Neural progenitor cell (in vitro differentiated cells): ENCODE measurements around the gene CCDC174. TPM values are rescaled to one million over a fixed set of nuclear protein-coding genes. Genes with fewer than 3 reads are reported as not detected.

ENCODE experiments used
- DNase-seq: peaks from one replicate; pipeline ENCODE4 v3.0.0-alpha.2; 2016; ENCODE audit warnings: low spot score
- H2AFZ ChIP-seq: fragments of 200-600 bp; sonication (generic); replicated peaks from 2 replicates; pipeline ENCODE4 v1.6.1; 2016; ENCODE audit warnings: antibody characterized with exemption
- H3F3A ChIP-seq: fragments of 200-600 bp; sonication (generic); 2 replicates; pipeline ENCODE4 v1.6.1; 2016; ENCODE audit warnings: antibody characterized with exemption, low read depth
- H3K27ac ChIP-seq: fragments of 200-600 bp; sonication (generic); 2 replicates; pipeline ENCODE4 v1.5.1; 2016; ENCODE audit warnings: mild to moderate bottlenecking
- H3K27me3 ChIP-seq: fragments of 200-600 bp; sonication (generic); 2 replicates; pipeline ENCODE4 v1.6.1; 2016; ENCODE audit warnings: mild to moderate bottlenecking, moderate library complexity
- H3K36me3 ChIP-seq: fragments of 200-600 bp; sonication (generic); 2 replicates; pipeline ENCODE4 v1.5.1; 2016
- H3K4me1 ChIP-seq: fragments of 200-600 bp; sonication (generic); 2 replicates; pipeline ENCODE4 v1.6.1; 2016; ENCODE audit warnings: mixed run types
- H3K4me2 ChIP-seq: fragments of 200-600 bp; sonication (generic); 2 replicates; pipeline ENCODE4 v1.6.1; 2016
- H3K4me3 ChIP-seq: fragments of 200-600 bp; sonication (generic); 2 replicates; pipeline ENCODE4 v1.5.1; 2016
- H3K79me2 ChIP-seq: fragments of 200-600 bp; sonication (generic); 2 replicates; pipeline ENCODE4 v1.6.1; 2016; ENCODE audit warnings: low read depth
- H3K9ac ChIP-seq: fragments of 200-600 bp; sonication (generic); 2 replicates; pipeline ENCODE4 v1.6.1; 2016
- H3K9me3 ChIP-seq: fragments of 200-600 bp; sonication (generic); 2 replicates; pipeline ENCODE4 v1.5.1; 2016; ENCODE audit warnings: low read depth
- H4K20me1 ChIP-seq: fragments of 200-600 bp; sonication (generic); 2 replicates; pipeline ENCODE4 v1.6.1; 2016; ENCODE audit warnings: low read depth
- H3K27ac Mint-ChIP-seq: 3 replicates; pipeline ENCODE4 v1.8.0; 2021; ENCODE audit warnings: mixed read lengths
- H3K27me3 Mint-ChIP-seq: 2 replicates; pipeline ENCODE4 v1.8.0; 2022; ENCODE audit warnings: low read depth, mild to moderate bottlenecking, inconsistent platforms, moderate library complexity, mixed read lengths; ENCODE audit not compliant: insufficient read depth
- H3K36me3 Mint-ChIP-seq: 3 replicates; pipeline ENCODE4 v1.8.0; 2021; ENCODE audit warnings: mixed read lengths
- H3K4me1 Mint-ChIP-seq: 3 replicates; pipeline ENCODE4 v1.8.0; 2021; ENCODE audit warnings: mixed read lengths
- H3K4me3 Mint-ChIP-seq: 3 replicates; pipeline ENCODE4 v1.8.0; 2021; ENCODE audit warnings: mild to moderate bottlenecking, moderate library complexity, mixed read lengths
- H3K9me3 Mint-ChIP-seq: 3 replicates; pipeline ENCODE4 v1.8.0; 2020; ENCODE audit warnings: mixed read lengths
- EZH2 ChIP-seq: fragments of 200-600 bp; sonication (generic); IDR thresholded peaks from 2 replicates; pipeline ENCODE4 v1.6.1; 2017; ENCODE audit warnings: antibody characterized with exemption, mild to moderate bottlenecking, moderate library complexity
- EZH2phosphoT487 ChIP-seq: fragments of 200-600 bp; sonication (generic); IDR thresholded peaks from 2 replicates; pipeline ENCODE4 v1.6.1; 2017; ENCODE audit warnings: antibody characterized with exemption
- total RNA-seq: library from RNA; depleted of rRNA; stranded (reverse); fragments of >200 nt; gene quantifications from 2 replicates; pipeline ENCODE4 v1.2.3, GENCODE V29; 2015; ENCODE audit warnings: low replicate concordance
- TF ChIP-seq, protein P1 (sequence below): fragments of 200-600 bp; sonication (generic); IDR thresholded peaks from 2 replicates; pipeline ENCODE4 v1.5.1; 2017; ENCODE audit warnings: antibody characterized with exemption, mild to moderate bottlenecking

Gene CCDC174
- total RNA-seq, 1 donor from 2014 or later = 13.0 TPM

DNA sequence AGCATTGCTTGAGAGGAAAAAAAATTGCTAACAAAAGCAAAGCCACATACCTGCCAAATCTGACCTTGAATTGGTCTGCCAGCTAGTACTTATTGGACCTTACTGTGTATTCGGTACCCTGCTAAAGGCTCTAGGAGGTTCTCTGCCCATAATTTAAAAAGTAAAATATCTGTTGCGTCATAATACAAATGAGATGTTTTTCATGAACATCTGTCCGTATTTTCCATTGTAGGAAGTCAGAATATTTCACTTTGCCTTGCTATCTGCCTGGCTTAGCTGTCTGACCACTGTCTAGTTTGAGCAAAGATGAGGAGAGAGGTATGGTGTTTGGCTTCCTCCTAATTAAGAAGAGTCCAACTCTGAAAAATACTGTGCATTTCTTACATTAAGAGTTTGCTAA lies 12.6 kb downstream of the CCDC174 start:
- H3K9me3 Mint-ChIP-seq = no peaks in the 10 kb centered on the region
- no peak overlapping the region for H3K4me3 ChIP-seq
- H3K9me3 ChIP-seq = no peaks in the 10 kb centered on the region
- no peak overlapping the region for H3K27ac Mint-ChIP-seq
- no peak overlapping the region for H3K27ac ChIP-seq
- H3K36me3 Mint-ChIP-seq = peaks cover 34% of the 10 kb centered on the region
- no peak overlapping the region for H2AFZ ChIP-seq
- TF ChIP-seq EZH2phosphoT487 (no peak), EZH2 (no peak)
- TF ChIP-seq, protein P1, sequence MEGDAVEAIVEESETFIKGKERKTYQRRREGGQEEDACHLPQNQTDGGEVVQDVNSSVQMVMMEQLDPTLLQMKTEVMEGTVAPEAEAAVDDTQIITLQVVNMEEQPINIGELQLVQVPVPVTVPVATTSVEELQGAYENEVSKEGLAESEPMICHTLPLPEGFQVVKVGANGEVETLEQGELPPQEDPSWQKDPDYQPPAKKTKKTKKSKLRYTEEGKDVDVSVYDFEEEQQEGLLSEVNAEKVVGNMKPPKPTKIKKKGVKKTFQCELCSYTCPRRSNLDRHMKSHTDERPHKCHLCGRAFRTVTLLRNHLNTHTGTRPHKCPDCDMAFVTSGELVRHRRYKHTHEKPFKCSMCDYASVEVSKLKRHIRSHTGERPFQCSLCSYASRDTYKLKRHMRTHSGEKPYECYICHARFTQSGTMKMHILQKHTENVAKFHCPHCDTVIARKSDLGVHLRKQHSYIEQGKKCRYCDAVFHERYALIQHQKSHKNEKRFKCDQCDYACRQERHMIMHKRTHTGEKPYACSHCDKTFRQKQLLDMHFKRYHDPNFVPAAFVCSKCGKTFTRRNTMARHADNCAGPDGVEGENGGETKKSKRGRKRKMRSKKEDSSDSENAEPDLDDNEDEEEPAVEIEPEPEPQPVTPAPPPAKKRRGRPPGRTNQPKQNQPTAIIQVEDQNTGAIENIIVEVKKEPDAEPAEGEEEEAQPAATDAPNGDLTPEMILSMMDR = no peak
- H3K36me3 ChIP-seq = peaks cover 22% of the 10 kb centered on the region
- no peaks in the 10 kb centered on the region for H3K4me1 ChIP-seq
- H4K20me1 ChIP-seq = no peaks in the 10 kb centered on the region
- H3K9ac ChIP-seq = no peak overlapping the region
- H3K27me3 ChIP-seq = no peaks in the 10 kb centered on the region
- no peaks in the 10 kb centered on the region for H3K79me2 ChIP-seq
- no peaks in the 10 kb centered on the region for H3K4me1 Mint-ChIP-seq
- no peaks in the 10 kb centered on the region for H3K27me3 Mint-ChIP-seq
- DNase-seq = no peak
- H3K4me2 ChIP-seq = no peak overlapping the region
- no peaks in the 10 kb centered on the region for H3F3A ChIP-seq
- no peak overlapping the region for H3K4me3 Mint-ChIP-seq

DNA sequence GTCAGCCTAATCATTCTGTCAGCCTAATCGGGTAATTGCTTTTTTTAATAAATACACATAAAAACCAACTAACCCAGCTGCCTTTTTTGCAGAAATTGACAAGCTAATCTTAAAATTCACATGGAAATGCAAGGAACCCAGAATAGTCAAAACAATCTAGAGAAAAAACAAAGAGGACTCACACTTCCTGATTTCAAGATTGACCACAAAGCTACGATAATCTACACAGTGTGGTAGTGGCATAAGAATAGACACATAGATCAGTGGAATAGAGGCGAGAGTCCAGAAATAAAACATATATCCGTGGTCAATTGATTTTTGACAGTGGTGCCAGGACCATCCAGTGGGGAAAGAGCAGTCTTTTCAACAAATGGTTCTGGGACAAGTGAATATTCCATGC lies 21.0 kb downstream of the CCDC174 start:
- Histone ChIP-seq H3K79me2 (no peaks in the 10 kb centered on the region), H3K9me3 (no peaks in the 10 kb centered on the region), H3K4me3 (no peak overlapping the region), H3K9ac (no peak overlapping the region), H2AFZ (no peak overlapping the region), H3K36me3 (peaks cover 16% of the 10 kb centered on the region), H3K4me1 (no peaks in the 10 kb centered on the region), H3F3A (no peaks in the 10 kb centered on the region), H3K27me3 (no peaks in the 10 kb centered on the region), H3K27ac (no peak overlapping the region), H3K4me2 (no peak overlapping the region), H4K20me1 (no peaks in the 10 kb centered on the region)
- H3K4me3 Mint-ChIP-seq = no peak overlapping the region
- TF ChIP-seq EZH2 (no peak), EZH2phosphoT487 (no peak)
- TF ChIP-seq, protein P1 = no peak
- H3K36me3 Mint-ChIP-seq = peaks cover 6% of the 10 kb centered on the region
- H3K27ac Mint-ChIP-seq = no peak overlapping the region
- H3K9me3 Mint-ChIP-seq = no peaks in the 10 kb centered on the region
- no peak for DNase-seq
- H3K27me3 Mint-ChIP-seq = peaks cover 5% of the 10 kb centered on the region
- no peaks in the 10 kb centered on the region for H3K4me1 Mint-ChIP-seq

DNA sequence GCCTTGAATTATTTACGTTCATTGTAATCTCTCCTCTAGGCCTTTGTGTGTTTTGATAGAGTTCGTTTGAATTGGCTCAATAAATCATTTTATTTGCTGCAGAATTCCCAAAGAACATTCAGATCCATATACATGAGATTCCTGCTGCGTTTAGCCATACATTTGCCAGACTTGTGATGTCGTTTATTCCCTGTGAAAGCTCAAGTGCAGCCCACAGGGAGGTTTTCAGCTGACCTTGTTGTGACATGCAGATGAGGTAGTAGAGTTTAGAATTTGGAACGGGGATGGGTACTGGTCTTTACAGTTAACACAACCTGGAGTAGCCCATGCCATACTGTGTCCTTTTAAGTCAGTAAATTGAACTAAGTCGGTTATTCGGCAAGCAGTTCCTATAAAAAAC lies 23.3 kb downstream of the CCDC174 start, which contains the start of gene C3orf20:
Gene C3orf20, plus strand, starts transcription at position 301 of the 400 bp plus-strand sequence. CDS start 7,573 bp downstream, outside the sequence.
- no peaks in the 10 kb centered on the region for H3K4me1 ChIP-seq
- H3F3A ChIP-seq = no peaks in the 10 kb centered on the region
- H3K9me3 Mint-ChIP-seq = no peaks in the 10 kb centered on the region
- no peak within 1 kb of the TSS for H3K4me3 Mint-ChIP-seq
- H3K27me3 Mint-ChIP-seq = peaks cover 7% of the 10 kb centered on the region
- H3K9ac ChIP-seq = no peak within 1 kb of the TSS
- no peak within 1 kb of the TSS for H3K4me2 ChIP-seq
- H2AFZ ChIP-seq = no peak within 1 kb of the TSS
- H3K4me1 Mint-ChIP-seq = peaks cover 3% of the 10 kb centered on the region
- no peak for TF ChIP-seq EZH2phosphoT487
- TF ChIP-seq, protein P1 = no peak
- TF ChIP-seq EZH2 = no peak
- no peak within 1 kb of the TSS for H3K4me3 ChIP-seq
- H3K27ac Mint-ChIP-seq = peak within 1 kb of the TSS; percentile 43
- H3K79me2 ChIP-seq = no peaks in the 10 kb centered on the region
- peaks cover 2% of the 10 kb centered on the region for H3K36me3 Mint-ChIP-seq
- no peak for DNase-seq
- H4K20me1 ChIP-seq = no peaks in the 10 kb centered on the region
- H3K9me3 ChIP-seq = no peaks in the 10 kb centered on the region
- peaks cover 10% of the 10 kb centered on the region for H3K36me3 ChIP-seq
- H3K27me3 ChIP-seq = no peaks in the 10 kb centered on the region
- no peak within 1 kb of the TSS for H3K27ac ChIP-seq
